Cardiac fibroblast (primary cell): ENCODE results near the gene NFKBIL1.
"Not testable (repeated sequence)": the region's sequence is repeated elsewhere in the genome, so short reads cannot be mapped to it uniquely, and the experiment has no call there.

Source experiments
- DNase-seq, 2 donors: peaks; one replicate each; pipeline versions ENCODE4 v3.0.0 to v3.0.0-alpha.2; 2010; ENCODE audit warnings: low read depth in 2 of 2
- H3K4me3 ChIP-seq, 2 donors: replicated peaks in 1 of 2; 1 replicate in 1 of 2; 2 replicates in 1 of 2; pipeline ENCODE4 v1.5.1; 2011; ENCODE audit warnings: low read depth in 2 of 2, low read length in 2 of 2, mild to moderate bottlenecking in 2 of 2, moderate library complexity in 1 of 2
- TF ChIP-seq, protein P1 (sequence below): IDR thresholded peaks from one replicate; pipeline ENCODE4 v1.5.1; 2011; ENCODE audit warnings: low read depth, mild to moderate bottlenecking, low read length, inconsistent platforms

NFKBIL1 gene

GRCh38 chr6:31551371-31551770 lies 4.0 kb downstream of the NFKBIL1 start:
- not testable (repeated sequence) for H3K4me3 ChIP-seq
- TF ChIP-seq, protein P1, sequence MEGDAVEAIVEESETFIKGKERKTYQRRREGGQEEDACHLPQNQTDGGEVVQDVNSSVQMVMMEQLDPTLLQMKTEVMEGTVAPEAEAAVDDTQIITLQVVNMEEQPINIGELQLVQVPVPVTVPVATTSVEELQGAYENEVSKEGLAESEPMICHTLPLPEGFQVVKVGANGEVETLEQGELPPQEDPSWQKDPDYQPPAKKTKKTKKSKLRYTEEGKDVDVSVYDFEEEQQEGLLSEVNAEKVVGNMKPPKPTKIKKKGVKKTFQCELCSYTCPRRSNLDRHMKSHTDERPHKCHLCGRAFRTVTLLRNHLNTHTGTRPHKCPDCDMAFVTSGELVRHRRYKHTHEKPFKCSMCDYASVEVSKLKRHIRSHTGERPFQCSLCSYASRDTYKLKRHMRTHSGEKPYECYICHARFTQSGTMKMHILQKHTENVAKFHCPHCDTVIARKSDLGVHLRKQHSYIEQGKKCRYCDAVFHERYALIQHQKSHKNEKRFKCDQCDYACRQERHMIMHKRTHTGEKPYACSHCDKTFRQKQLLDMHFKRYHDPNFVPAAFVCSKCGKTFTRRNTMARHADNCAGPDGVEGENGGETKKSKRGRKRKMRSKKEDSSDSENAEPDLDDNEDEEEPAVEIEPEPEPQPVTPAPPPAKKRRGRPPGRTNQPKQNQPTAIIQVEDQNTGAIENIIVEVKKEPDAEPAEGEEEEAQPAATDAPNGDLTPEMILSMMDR: peak; percentile 53
- DNase-seq: peak; percentile 75 to 79

GRCh38 chr6:31556307-31556706 lies 8.9 kb downstream of the NFKBIL1 start:
- no peak for DNase-seq
- H3K4me3 ChIP-seq: no peak overlapping the region
- TF ChIP-seq, protein P1: no peak

DNA sequence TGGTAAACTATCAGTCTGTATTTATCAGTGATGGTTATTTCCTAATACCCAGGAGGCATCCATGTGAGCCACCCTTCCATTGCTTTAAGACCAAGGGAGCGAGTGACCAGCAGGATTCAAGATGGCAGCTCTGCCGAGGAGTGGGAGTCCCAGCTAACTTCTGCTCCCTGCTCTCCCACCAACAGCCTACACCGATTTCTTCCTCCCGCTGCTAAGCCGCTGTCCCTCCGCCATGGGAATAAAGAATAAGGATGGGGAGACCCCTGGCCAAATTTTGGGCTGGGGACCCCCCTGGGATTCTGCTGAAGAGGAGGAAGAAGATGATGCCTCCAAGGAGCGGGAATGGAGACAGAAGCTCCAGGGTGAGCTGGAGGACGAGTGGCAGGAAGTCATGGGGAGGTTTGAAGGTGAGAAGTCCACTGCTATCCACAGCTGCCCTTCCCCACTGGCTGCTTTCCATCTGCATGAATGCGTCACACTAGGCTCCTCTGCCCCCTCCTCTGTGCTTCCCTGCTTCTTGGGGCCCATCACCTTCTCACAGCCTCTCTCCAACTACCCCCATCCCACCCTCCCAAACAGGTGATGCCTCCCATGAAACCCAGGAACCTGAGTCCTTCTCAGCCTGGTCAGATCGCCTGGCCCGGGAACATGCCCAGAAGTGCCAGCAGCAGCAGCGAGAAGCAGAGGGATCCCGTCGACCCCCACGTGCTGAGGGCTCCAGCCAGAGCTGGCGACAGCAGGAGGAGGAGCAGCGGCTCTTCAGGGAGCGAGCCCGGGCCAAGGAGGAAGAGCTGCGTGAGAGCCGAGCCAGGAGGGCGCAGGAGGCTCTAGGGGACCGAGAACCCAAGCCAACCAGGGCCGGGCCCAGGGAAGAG lies 10.3 kb downstream of the NFKBIL1 start:
- no peak overlapping the region for H3K4me3 ChIP-seq
- peak in 1 of 2 donors; percentile 25 for DNase-seq

GRCh38 chr6:31558318-31558625 lies 10.9 kb downstream of the NFKBIL1 start:
- TF ChIP-seq, protein P1: no peak
- H3K4me3 ChIP-seq: no peak overlapping the region
- no peak for DNase-seq

More for the DNA sequence above, 10.3 kb downstream of the NFKBIL1 start:
- TF ChIP-seq, protein P1: no peak

DNA sequence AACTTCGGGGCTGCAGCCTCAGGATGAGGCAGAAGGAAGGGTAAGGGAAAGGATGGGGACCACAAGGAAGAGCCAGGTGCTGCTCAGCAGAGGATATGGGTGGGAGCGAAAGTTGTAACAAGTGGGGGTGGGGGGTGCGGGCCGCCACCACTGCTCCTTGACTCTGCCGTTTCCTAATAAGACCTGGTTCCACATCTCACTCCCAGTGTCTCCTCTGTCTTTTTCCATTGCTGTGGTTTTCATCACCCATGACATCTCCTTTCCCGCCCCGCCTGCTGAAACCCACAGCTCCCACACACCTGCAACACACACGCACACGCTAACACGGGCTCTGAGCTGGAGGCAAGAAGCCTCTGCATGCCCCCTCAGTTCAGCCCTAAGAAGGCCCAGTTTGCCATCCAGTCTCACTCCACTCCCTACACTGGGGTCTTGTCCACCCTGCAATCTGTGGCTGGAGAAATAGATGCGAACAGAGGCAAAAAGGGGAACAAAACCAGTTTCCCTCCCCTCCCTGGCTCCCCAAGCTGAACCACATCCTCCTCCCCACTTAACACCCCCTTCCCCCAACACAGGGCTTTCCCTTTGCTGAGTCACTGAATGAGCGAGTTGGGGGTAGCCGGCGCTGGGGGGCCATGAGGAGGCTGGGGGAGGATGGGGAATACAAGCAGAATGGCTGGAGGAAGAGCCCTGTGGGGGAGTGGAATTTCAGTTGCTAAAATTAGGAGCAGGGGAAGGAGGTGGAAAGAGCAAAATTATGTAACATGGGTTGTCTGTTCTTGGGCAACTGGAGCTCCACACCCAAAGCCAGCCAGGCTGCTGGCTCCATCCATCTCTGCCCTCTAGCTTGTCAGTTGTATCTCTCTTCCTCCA lies 11.5 kb downstream of the NFKBIL1 start:
- TF ChIP-seq, protein P1: no peak
- peak; percentile 55 to 58 for DNase-seq
- H3K4me3 ChIP-seq: no peak overlapping the region

GRCh38 chr6:31559606-31559957 lies 12.2 kb downstream of the NFKBIL1 start:
- H3K4me3 ChIP-seq: no peak overlapping the region
- TF ChIP-seq, protein P1: no peak
- DNase-seq: no peak
